ENCODE measurements around the gene SORCS2.

DNA sequence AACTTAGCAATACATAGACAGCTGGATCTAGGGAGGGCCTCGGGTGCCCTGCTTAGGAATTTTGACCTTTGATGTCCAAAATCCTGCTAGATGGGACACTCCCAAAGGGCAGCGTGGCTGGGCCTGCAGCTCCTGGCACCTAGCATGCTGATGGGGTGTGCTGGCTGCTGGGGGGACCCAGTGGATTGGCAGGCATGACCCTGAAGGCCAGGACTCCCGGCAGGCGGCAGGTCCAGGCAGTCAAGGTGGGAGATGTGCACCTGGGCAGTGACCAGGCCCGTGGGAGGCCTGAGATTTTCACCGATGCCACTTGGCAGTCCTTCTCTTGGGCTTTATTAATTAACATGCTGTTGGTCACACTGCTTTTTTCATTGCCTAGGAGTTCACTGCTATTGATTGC lies 158.1 kb downstream of the SORCS2 start:
- TF ChIP-seq POLR2AphosphoS5 (IDR thresholded peaks at IDR 0.05; ENCODE audit: low read depth, low read length) (no peak), TAF1 (IDR thresholded peaks at IDR 0.05; ENCODE audit: borderline replicate concordance, insufficient read depth, low read length) (no peak)
- TF ChIP-seq, protein P1, sequence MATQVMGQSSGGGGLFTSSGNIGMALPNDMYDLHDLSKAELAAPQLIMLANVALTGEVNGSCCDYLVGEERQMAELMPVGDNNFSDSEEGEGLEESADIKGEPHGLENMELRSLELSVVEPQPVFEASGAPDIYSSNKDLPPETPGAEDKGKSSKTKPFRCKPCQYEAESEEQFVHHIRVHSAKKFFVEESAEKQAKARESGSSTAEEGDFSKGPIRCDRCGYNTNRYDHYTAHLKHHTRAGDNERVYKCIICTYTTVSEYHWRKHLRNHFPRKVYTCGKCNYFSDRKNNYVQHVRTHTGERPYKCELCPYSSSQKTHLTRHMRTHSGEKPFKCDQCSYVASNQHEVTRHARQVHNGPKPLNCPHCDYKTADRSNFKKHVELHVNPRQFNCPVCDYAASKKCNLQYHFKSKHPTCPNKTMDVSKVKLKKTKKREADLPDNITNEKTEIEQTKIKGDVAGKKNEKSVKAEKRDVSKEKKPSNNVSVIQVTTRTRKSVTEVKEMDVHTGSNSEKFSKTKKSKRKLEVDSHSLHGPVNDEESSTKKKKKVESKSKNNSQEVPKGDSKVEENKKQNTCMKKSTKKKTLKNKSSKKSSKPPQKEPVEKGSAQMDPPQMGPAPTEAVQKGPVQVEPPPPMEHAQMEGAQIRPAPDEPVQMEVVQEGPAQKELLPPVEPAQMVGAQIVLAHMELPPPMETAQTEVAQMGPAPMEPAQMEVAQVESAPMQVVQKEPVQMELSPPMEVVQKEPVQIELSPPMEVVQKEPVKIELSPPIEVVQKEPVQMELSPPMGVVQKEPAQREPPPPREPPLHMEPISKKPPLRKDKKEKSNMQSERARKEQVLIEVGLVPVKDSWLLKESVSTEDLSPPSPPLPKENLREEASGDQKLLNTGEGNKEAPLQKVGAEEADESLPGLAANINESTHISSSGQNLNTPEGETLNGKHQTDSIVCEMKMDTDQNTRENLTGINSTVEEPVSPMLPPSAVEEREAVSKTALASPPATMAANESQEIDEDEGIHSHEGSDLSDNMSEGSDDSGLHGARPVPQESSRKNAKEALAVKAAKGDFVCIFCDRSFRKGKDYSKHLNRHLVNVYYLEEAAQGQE (IDR thresholded peaks at IDR 0.05; ENCODE audit: insufficient read depth in 1 of 2, low read depth in 2 of 2, low read length in 2 of 2) = no peak

Measured in PFSK-1 (cell line).